K562 (cell line): ENCODE data around the gene GEN1. TPM values are rescaled to one million over a fixed set of nuclear protein-coding genes. Genes with fewer than 3 reads are reported as not detected.
A peak's percentile ranks its signal among the peaks of the same experiment; 100 is the strongest.

Source experiments
- ATAC-seq: fragments of 200-7000 bp; cut with Tn5 transposase; 3 replicates; pipeline ENCODE4 v1.9.1; 2020; ENCODE audit warnings: moderate library complexity
- BruUV-seq: library from RNA; stranded (reverse); fragments of 400-500 nt; replicated peaks from 2 replicates; lab custom pipeline; 2021; lab: Mats Ljungman, UMichigan
- CTCF ChIA-PET: fragments of 300-600 bp; formaldehyde crosslinking; extraction: SDS; loops from one replicate; lab custom pipeline; 2021; ENCODE audit warnings: low intra/inter-chr PET ratio; lab: Yijun Ruan, JAX
- POLR2A ChIA-PET: fragments of 300-600, 350-650 bp; sonication (Branson Sonifier 250); formaldehyde crosslinking; extraction: SDS; loops from one replicate; lab custom pipeline; 2021; ENCODE audit warnings: antibody characterized with exemption, inconsistent platforms; lab: Yijun Ruan, JAX
- DNase-seq, 4 experiments: peaks; one replicate each; pipeline versions ENCODE4 v3.0.0 to v3.0.0-alpha.2; 2011 to 2018; ENCODE audit warnings: low spot score in 3 of 4, mixed read lengths in 3 of 4; ENCODE audit errors: extremely low read depth in 1 of 4
- FAIRE-seq: peaks from 2 replicates; lab custom pipeline; 2011; peaks lifted over from hg19 to GRCh38; lab: Jason Lieb, UNC
- H2AFZ ChIP-seq: 2 replicates; pipeline ENCODE4 v1.6.0; 2011; ENCODE audit warnings: low read depth, low read length, control low read depth, inconsistent platforms
- H3K27ac ChIP-seq: fragments of 200-600 bp; 3 replicates; pipeline ENCODE4 v1.8.0; 2011; ENCODE audit warnings: low read depth, mild to moderate bottlenecking, control low read depth, inconsistent platforms, low read length, moderate library complexity, mixed read lengths; ENCODE audit errors: extremely low read depth
- H3K27me3 ChIP-seq, 2 experiments: fragments of 300-600 bp in 1 of 2; 2 replicates in 1 of 2; 3 replicates in 1 of 2; pipeline versions ENCODE4 v1.6.0 to v1.8.0; 2011; ENCODE audit warnings: inconsistent platforms in 2 of 2, low read length in 2 of 2, mild to moderate bottlenecking in 1 of 2, mixed read lengths in 1 of 2, moderate library complexity in 1 of 2; ENCODE audit not compliant: control insufficient read depth in 2 of 2, insufficient read depth in 2 of 2
- H3K36me3 ChIP-seq: fragments of 300-600 bp; 3 replicates; pipeline ENCODE4 v1.8.0; 2011; ENCODE audit warnings: mild to moderate bottlenecking, low read length, inconsistent platforms; ENCODE audit not compliant: control insufficient read depth, insufficient read depth
- H3K4me1 ChIP-seq, 2 experiments: fragments of 200-600 bp in 1 of 2; replicated peaks in 1 of 2; 2 replicates in 1 of 2; 3 replicates in 1 of 2; pipeline versions ENCODE4 v1.5.1 to v1.8.0; 2011; ENCODE audit warnings: inconsistent platforms in 2 of 2, low read length in 2 of 2, mild to moderate bottlenecking in 1 of 2, mixed read lengths in 1 of 2, moderate library complexity in 1 of 2; ENCODE audit not compliant: control insufficient read depth in 2 of 2, insufficient read depth in 2 of 2
- H3K4me2 ChIP-seq: 2 replicates; pipeline ENCODE4 v1.6.1; 2011; ENCODE audit warnings: low read length, control low read depth, inconsistent platforms, mixed read lengths; ENCODE audit not compliant: insufficient read depth
- H3K4me3 ChIP-seq: fragments of 200-600 bp; sonication (generic), shearing (Covaris generic); 2 replicates; pipeline ENCODE4 v1.5.1; 2016; ENCODE audit warnings: control low read depth, inconsistent platforms
- H3K79me2 ChIP-seq: fragments of 200-600 bp; 3 replicates; pipeline ENCODE4 v1.8.0; 2011; ENCODE audit warnings: low read length, inconsistent platforms; ENCODE audit not compliant: control insufficient read depth, insufficient read depth
- H3K9ac ChIP-seq, 2 experiments: 2 replicates each; pipeline versions ENCODE4 v1.6.0 to v1.6.1; 2011; ENCODE audit warnings: low read depth in 2 of 2, low read length in 2 of 2, control low read depth in 1 of 2, inconsistent platforms in 1 of 2, mild to moderate bottlenecking in 1 of 2, mixed read lengths in 1 of 2; ENCODE audit not compliant: insufficient read depth in 1 of 2
- H3K9me1 ChIP-seq: one replicate; pipeline ENCODE4 v1.6.0; 2011; ENCODE audit warnings: inconsistent platforms, mild to moderate bottlenecking, low read length, moderate library complexity; ENCODE audit not compliant: control insufficient read depth, insufficient read depth
- H3K9me3 ChIP-seq: replicated peaks from 2 replicates; pipeline ENCODE4 v1.5.1; 2011; ENCODE audit warnings: low read depth, low read length, inconsistent platforms; ENCODE audit not compliant: control insufficient read depth, insufficient read depth
- H4K20me1 ChIP-seq: replicated peaks from 2 replicates; pipeline ENCODE4 v1.6.1; 2011; ENCODE audit warnings: low read length, inconsistent platforms, mixed read lengths; ENCODE audit not compliant: control insufficient read depth, insufficient read depth
- CREBBP ChIP-seq: IDR thresholded peaks from one replicate; pipeline ENCODE4 v1.6.1; 2012; ENCODE audit warnings: low read depth, mild to moderate bottlenecking, control low read depth, inconsistent platforms, low read length
- WGBS: fragments of 100-300 bp; shearing (Covaris generic); methylation state at CpG from one replicate; pipeline ENCODE4 v1.1.6; 2016; ENCODE audit warnings: low coverage, mixed read lengths; ENCODE audit not compliant: insufficient coverage; ENCODE audit errors: missing lambda C conversion rate; 5-methylcytosine and 5-hydroxymethylcytosine counted together
- in situ Hi-C: fragments of 300-500 bp; cut with MboI; formaldehyde crosslinking; loops from 4 replicates; pipeline ENCODE4 v1.15.0; 2018; ENCODE audit warnings: inconsistent platforms, mixed read lengths
- intact Hi-C: fragments of 100-400 bp; cut with micrococcal nuclease; formaldehyde crosslinking; loops from 2 replicates; pipeline ENCODE4 v1.14.2; 2022
- polyA plus RNA-seq, 8 experiments: library from polyadenylated mRNA; depleted of rRNA in 4 of 8; stranded (reverse) in 5 of 8; unstranded in 3 of 8; fragments of >200 nt; fragmentation: Nextera tagmentation in 2 of 8; fragmentation: Illumina TruSeq in 1 of 8; extraction: Ambion mirVana in 2 of 8; extraction: Trizol in 1 of 8; gene quantifications; 2 replicates each; pipeline versions ENCODE4 v1.2.1 to v1.2.3, GENCODE V29; 2011 to 2014; ENCODE audit warnings: inconsistent platforms in 1 of 8, missing spikeins in 1 of 8
- total RNA-seq, 7 experiments: library from RNA; depleted of rRNA in 6 of 7; stranded (reverse); fragments of >200 nt in 6 of 7; fragmentation: Illumina TruSeq in 2 of 7; extraction: Trizol in 2 of 7; gene quantifications; 2 replicates each; pipeline versions ENCODE4 v1.2.1 to v1.2.3, GENCODE V29; 2011 to 2021; ENCODE audit warnings: low replicate concordance in 1 of 7
- TF ChIP-seq, protein P1 (sequence below): fragments of 450-650 bp; IDR thresholded peaks from 2 replicates; pipeline ENCODE4 v1.6.1; 2018; ENCODE audit not compliant: partially characterized antibody

GEN1 gene
- total and polyA plus RNA-seq, 9 of the 15 experiments (the other 6 are each of a cell fraction or from before 2014, with no cell fraction given): 8.6 to 39.7 (median 24.5) TPM

DNA sequence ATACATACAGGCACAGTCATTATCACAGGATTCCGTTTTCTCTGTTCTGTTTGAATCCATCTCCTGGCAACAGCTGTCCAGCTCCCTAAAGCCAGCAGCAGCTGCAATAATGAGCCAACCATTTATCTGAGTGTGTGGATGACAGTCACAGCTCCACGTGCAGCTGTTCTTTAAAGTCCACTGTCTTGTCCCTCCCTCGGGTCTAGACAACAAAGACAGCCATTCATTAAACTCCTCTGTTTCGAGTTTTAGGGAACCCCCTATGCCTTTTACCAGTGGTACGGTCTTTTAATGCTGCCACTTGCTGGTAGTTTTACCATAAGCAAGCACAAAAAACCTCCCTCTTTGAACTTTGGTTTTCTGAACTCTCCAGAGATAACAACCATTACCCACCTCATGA lies 46.3 kb downstream of the GEN1 start:
- Histone ChIP-seq H3K9me3 (no peaks in the 10 kb centered on the region), H3K27me3 (peaks cover 9 to 19% of the 10 kb centered on the region in 2 experiments; a peak in 4 of 5 replicates), H3K4me1 (no peaks in the 10 kb centered on the region), H4K20me1 (no peaks in the 10 kb centered on the region), H3K9ac (no peak overlapping the region), H2AFZ (no peak overlapping the region), H3K4me2 (no peak overlapping the region), H3K36me3 (no peaks in the 10 kb centered on the region), H3K4me3 (no peak overlapping the region), H3K9me1 (no peaks in the 10 kb centered on the region), H3K27ac (no peak overlapping the region), H3K79me2 (no peaks in the 10 kb centered on the region)
- 2% methylated on average over 5 of the region's 5 CpGs for WGBS
- no peak for TF ChIP-seq CREBBP
- TF ChIP-seq, protein P1, sequence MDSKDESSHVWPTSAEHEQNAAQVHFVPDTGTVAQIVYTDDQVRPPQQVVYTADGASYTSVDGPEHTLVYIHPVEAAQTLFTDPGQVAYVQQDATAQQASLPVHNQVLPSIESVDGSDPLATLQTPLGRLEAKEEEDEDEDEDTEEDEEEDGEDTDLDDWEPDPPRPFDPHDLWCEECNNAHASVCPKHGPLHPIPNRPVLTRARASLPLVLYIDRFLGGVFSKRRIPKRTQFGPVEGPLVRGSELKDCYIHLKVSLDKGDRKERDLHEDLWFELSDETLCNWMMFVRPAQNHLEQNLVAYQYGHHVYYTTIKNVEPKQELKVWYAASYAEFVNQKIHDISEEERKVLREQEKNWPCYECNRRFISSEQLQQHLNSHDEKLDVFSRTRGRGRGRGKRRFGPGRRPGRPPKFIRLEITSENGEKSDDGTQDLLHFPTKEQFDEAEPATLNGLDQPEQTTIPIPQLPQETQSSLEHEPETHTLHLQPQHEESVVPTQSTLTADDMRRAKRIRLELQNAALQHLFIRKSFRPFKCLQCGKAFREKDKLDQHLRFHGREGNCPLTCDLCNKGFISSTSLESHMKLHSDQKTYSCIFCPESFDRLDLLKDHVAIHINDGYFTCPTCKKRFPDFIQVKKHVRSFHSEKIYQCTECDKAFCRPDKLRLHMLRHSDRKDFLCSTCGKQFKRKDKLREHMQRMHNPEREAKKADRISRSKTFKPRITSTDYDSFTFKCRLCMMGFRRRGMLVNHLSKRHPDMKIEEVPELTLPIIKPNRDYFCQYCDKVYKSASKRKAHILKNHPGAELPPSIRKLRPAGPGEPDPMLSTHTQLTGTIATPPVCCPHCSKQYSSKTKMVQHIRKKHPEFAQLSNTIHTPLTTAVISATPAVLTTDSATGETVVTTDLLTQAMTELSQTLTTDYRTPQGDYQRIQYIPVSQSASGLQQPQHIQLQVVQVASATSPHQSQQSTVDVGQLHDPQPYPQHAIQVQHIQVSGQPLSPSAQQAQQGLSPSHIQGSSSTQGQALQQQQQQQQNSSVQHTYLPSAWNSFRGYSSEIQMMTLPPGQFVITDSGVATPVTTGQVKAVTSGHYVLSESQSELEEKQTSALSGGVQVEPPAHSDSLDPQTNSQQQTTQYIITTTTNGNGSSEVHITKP: peak; percentile 49
- no peak for ATAC-seq
- no peak for DNase-seq
- ChIA-PET CTCF (no interaction called here), POLR2A (interaction anchor here (1.1 kb wide), 1 partner anchor 22 kb away, joined by 3 read pairs; no protein-coding TSS in a partner anchor)
- intact Hi-C loops: no loop called here
- FAIRE-seq: no peak
- in situ Hi-C loops: no loop called here
- no TSS peak for BruUV-seq
